WTC11 (cell line): Measurements from ENCODE around the gene VWF. TPM values are rescaled to one million over a fixed set of nuclear protein-coding genes. Genes with fewer than 3 reads are reported as not detected.

ENCODE experiments used
- ATAC-seq: fragments of 200-7000 bp; cut with Tn5 transposase; 2 replicates; pipeline ENCODE4 v1.10.0; 2021; ENCODE audit warnings: mild to moderate bottlenecking, moderate library complexity
- CTCF ChIA-PET: fragments of 300-600 bp; sonication (Branson Sonifier 250); formaldehyde crosslinking; loops from one replicate; lab custom pipeline; 2021; ENCODE audit warnings: antibody characterized with exemption; lab: Charles Lee
- POLR2A ChIA-PET: fragments of 350-600 bp; sonication (Branson Sonifier 250); formaldehyde crosslinking; loops from one replicate; lab custom pipeline; 2021; ENCODE audit warnings: antibody characterized with exemption; lab: Charles Lee
- DNase-seq: peaks from one replicate; pipeline ENCODE4 v3.0.0; 2021; ENCODE audit warnings: low spot score
- H3K27ac Mint-ChIP-seq: 2 replicates; pipeline ENCODE4 v1.8.0; 2021; ENCODE audit warnings: mixed read lengths
- H3K27me3 Mint-ChIP-seq: 2 replicates; pipeline ENCODE4 v1.8.0; 2021; ENCODE audit warnings: low read depth, mild to moderate bottlenecking, moderate library complexity, mixed read lengths
- H3K36me3 Mint-ChIP-seq: 2 replicates; pipeline ENCODE4 v1.8.0; 2021; ENCODE audit warnings: mixed read lengths
- H3K4me1 Mint-ChIP-seq: 2 replicates; pipeline ENCODE4 v1.8.0; 2022; ENCODE audit warnings: mixed read lengths
- H3K4me3 Mint-ChIP-seq: 2 replicates; pipeline ENCODE4 v1.8.0; 2021; ENCODE audit warnings: mild to moderate bottlenecking, moderate library complexity, mixed read lengths
- H3K9me3 Mint-ChIP-seq: 2 replicates; pipeline ENCODE4 v1.8.0; 2021; ENCODE audit warnings: mixed read lengths
- CREB1 ChIP-seq: sonication (generic); formaldehyde crosslinking; IDR thresholded peaks from 2 replicates; pipeline ENCODE4 v1.8.0; 2023; ENCODE audit warnings: mild to moderate bottlenecking, missing genetic modification reagents
- NR1H2 ChIP-seq: sonication (generic); formaldehyde crosslinking; IDR thresholded peaks from 2 replicates; pipeline ENCODE4 v1.9.0; 2021; ENCODE audit warnings: mild to moderate bottlenecking, moderate library complexity, missing genetic modification reagents
- SP1 ChIP-seq: sonication (generic); formaldehyde crosslinking; conservative IDR thresholded peaks from 2 replicates; pipeline ENCODE4 v1.8.1; 2022; ENCODE audit warnings: missing genetic modification reagents
- ZBTB21 ChIP-seq: sonication (generic); formaldehyde crosslinking; IDR thresholded peaks from 2 replicates; pipeline ENCODE4 v1.8.1; 2023; ENCODE audit warnings: mild to moderate bottlenecking, missing genetic modification reagents, borderline replicate concordance
- ZNF121 ChIP-seq: sonication (generic); formaldehyde crosslinking; IDR thresholded peaks from 2 replicates; pipeline ENCODE4 v1.8.0; 2023; ENCODE audit warnings: missing genetic modification reagents
- ZNF263 ChIP-seq: sonication (generic); formaldehyde crosslinking; IDR thresholded peaks from 2 replicates; pipeline ENCODE4 v1.8.1; 2022; ENCODE audit warnings: low read depth, mild to moderate bottlenecking, moderate library complexity, missing genetic modification reagents
- ZNF416 ChIP-seq: fragments of 250-450 bp; sonication (Bioruptor Pico); IDR thresholded peaks from 2 replicates; pipeline ENCODE4 v1.9.0; 2021; ENCODE audit warnings: mild to moderate bottlenecking, inconsistent platforms
- total RNA-seq: library from RNA; stranded (reverse); gene quantifications from 3 replicates; pipeline ENCODE4 v1.2.3, GENCODE V29; 2021
- TF ChIP-seq, protein P1 (sequence below): fragments of 250-450 bp; sonication (Bioruptor Pico); IDR thresholded peaks from 2 replicates; pipeline ENCODE4 v1.9.0; 2021; ENCODE audit warnings: moderate library complexity, mild to moderate bottlenecking, inconsistent platforms, borderline replicate concordance
- TF ChIP-seq, protein P2 (sequence below): sonication (generic); formaldehyde crosslinking; IDR thresholded peaks from 2 replicates; pipeline ENCODE4 v1.8.1; 2023; ENCODE audit warnings: mild to moderate bottlenecking, missing genetic modification reagents
- TF ChIP-seq, protein P3 (sequence below): sonication (generic); formaldehyde crosslinking; IDR thresholded peaks from 2 replicates; pipeline ENCODE4 v1.8.0; 2022; ENCODE audit warnings: mild to moderate bottlenecking, missing genetic modification reagents
- TF ChIP-seq, protein P4 (sequence below): fragments of 200-600 bp; IDR thresholded peaks from 2 replicates; pipeline ENCODE4 v1.8.0; 2022; ENCODE audit warnings: antibody characterized with exemption
- TF ChIP-seq, protein P5 (sequence below): sonication (generic); formaldehyde crosslinking; conservative IDR thresholded peaks from 2 replicates; pipeline ENCODE4 v1.8.1; 2022; ENCODE audit warnings: mild to moderate bottlenecking, missing genetic modification reagents
- TF ChIP-seq, protein P6 (sequence below): sonication (generic); formaldehyde crosslinking; IDR thresholded peaks from 2 replicates; pipeline ENCODE4 v1.8.1; 2023; ENCODE audit warnings: mild to moderate bottlenecking, missing genetic modification reagents, borderline replicate concordance
- TF ChIP-seq, protein P7 (sequence below): sonication (generic); formaldehyde crosslinking; IDR thresholded peaks from 2 replicates; pipeline ENCODE4 v1.8.0; 2023; ENCODE audit warnings: missing genetic modification reagents, mild to moderate bottlenecking, borderline replicate concordance

VWF gene
- total RNA-seq, 1 experiment from 2014 or later: 0.48 TPM

DNA sequence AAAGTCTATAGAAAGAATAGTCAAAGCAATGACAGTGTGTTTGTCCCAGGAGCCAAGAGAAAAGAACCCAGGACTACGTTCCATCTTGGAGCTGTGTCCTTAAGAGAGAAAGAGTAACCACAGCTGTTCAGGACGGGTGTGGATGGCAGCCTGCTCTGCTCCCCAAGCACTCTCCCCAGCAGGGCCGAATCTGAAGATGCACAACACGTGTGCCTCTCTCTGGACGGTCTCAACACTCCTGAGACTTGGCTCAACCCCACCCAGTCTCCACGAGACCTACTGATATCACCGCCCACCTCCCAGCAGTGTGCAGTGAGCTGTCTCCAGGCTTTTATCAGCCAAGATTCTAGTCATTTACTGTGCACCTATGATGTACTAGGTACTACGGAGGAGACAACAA lies 152.1 kb downstream of the VWF start:
- ATAC-seq: no peak
- Mint-ChIP-seq H3K9me3 (no peaks in the 10 kb centered on the region), H3K36me3 (no peaks in the 10 kb centered on the region), H3K4me1 (no peaks in the 10 kb centered on the region), H3K27me3 (peaks cover 3% of the 10 kb centered on the region; the same call in 1 of the 2 replicates), H3K4me3 (no peak overlapping the region), H3K27ac (no peak overlapping the region)
- ChIA-PET CTCF (interaction anchor here (3.0 to 3.8 kb wide), 2 partner anchors 16 to 66 kb away, joined by 11 to 17 read pairs; no protein-coding TSS in a partner anchor), POLR2A (no interaction called here)
- TF ChIP-seq ZNF416 (CRISPR knock-in tag) (no peak), ZBTB21 (CRISPR knock-in tag) (no peak), ZNF121 (CRISPR knock-in tag) (no peak), SP1 (CRISPR knock-in tag) (no peak), CREB1 (CRISPR knock-in tag) (no peak), NR1H2 (CRISPR knock-in tag) (no peak), ZNF263 (CRISPR knock-in tag) (no peak)
- TF ChIP-seq, protein P1, sequence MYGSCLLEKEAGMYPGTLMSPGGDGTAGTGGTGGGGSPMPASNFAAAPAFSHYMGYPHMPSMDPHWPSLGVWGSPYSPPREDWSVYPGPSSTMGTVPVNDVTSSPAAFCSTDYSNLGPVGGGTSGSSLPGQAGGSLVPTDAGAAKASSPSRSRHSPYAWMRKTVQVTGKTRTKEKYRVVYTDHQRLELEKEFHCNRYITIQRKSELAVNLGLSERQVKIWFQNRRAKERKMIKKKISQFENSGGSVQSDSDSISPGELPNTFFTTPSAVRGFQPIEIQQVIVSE (CRISPR knock-in tag): no peak
- TF ChIP-seq, protein P2, sequence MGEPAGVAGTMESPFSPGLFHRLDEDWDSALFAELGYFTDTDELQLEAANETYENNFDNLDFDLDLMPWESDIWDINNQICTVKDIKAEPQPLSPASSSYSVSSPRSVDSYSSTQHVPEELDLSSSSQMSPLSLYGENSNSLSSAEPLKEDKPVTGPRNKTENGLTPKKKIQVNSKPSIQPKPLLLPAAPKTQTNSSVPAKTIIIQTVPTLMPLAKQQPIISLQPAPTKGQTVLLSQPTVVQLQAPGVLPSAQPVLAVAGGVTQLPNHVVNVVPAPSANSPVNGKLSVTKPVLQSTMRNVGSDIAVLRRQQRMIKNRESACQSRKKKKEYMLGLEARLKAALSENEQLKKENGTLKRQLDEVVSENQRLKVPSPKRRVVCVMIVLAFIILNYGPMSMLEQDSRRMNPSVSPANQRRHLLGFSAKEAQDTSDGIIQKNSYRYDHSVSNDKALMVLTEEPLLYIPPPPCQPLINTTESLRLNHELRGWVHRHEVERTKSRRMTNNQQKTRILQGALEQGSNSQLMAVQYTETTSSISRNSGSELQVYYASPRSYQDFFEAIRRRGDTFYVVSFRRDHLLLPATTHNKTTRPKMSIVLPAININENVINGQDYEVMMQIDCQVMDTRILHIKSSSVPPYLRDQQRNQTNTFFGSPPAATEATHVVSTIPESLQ (CRISPR knock-in tag): no peak
- TF ChIP-seq, protein P3, sequence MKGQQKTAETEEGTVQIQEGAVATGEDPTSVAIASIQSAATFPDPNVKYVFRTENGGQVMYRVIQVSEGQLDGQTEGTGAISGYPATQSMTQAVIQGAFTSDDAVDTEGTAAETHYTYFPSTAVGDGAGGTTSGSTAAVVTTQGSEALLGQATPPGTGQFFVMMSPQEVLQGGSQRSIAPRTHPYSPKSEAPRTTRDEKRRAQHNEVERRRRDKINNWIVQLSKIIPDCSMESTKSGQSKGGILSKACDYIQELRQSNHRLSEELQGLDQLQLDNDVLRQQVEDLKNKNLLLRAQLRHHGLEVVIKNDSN (CRISPR knock-in tag): no peak
- TF ChIP-seq, protein P4, sequence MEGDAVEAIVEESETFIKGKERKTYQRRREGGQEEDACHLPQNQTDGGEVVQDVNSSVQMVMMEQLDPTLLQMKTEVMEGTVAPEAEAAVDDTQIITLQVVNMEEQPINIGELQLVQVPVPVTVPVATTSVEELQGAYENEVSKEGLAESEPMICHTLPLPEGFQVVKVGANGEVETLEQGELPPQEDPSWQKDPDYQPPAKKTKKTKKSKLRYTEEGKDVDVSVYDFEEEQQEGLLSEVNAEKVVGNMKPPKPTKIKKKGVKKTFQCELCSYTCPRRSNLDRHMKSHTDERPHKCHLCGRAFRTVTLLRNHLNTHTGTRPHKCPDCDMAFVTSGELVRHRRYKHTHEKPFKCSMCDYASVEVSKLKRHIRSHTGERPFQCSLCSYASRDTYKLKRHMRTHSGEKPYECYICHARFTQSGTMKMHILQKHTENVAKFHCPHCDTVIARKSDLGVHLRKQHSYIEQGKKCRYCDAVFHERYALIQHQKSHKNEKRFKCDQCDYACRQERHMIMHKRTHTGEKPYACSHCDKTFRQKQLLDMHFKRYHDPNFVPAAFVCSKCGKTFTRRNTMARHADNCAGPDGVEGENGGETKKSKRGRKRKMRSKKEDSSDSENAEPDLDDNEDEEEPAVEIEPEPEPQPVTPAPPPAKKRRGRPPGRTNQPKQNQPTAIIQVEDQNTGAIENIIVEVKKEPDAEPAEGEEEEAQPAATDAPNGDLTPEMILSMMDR: no peak
- TF ChIP-seq, protein P5, sequence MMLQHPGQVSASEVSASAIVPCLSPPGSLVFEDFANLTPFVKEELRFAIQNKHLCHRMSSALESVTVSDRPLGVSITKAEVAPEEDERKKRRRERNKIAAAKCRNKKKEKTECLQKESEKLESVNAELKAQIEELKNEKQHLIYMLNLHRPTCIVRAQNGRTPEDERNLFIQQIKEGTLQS (CRISPR knock-in tag): no peak
- TF ChIP-seq, protein P6, sequence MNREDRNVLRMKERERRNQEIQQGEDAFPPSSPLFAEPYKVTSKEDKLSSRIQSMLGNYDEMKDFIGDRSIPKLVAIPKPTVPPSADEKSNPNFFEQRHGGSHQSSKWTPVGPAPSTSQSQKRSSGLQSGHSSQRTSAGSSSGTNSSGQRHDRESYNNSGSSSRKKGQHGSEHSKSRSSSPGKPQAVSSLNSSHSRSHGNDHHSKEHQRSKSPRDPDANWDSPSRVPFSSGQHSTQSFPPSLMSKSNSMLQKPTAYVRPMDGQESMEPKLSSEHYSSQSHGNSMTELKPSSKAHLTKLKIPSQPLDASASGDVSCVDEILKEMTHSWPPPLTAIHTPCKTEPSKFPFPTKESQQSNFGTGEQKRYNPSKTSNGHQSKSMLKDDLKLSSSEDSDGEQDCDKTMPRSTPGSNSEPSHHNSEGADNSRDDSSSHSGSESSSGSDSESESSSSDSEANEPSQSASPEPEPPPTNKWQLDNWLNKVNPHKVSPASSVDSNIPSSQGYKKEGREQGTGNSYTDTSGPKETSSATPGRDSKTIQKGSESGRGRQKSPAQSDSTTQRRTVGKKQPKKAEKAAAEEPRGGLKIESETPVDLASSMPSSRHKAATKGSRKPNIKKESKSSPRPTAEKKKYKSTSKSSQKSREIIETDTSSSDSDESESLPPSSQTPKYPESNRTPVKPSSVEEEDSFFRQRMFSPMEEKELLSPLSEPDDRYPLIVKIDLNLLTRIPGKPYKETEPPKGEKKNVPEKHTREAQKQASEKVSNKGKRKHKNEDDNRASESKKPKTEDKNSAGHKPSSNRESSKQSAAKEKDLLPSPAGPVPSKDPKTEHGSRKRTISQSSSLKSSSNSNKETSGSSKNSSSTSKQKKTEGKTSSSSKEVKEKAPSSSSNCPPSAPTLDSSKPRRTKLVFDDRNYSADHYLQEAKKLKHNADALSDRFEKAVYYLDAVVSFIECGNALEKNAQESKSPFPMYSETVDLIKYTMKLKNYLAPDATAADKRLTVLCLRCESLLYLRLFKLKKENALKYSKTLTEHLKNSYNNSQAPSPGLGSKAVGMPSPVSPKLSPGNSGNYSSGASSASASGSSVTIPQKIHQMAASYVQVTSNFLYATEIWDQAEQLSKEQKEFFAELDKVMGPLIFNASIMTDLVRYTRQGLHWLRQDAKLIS (CRISPR knock-in tag): no peak
- TF ChIP-seq, protein P7, sequence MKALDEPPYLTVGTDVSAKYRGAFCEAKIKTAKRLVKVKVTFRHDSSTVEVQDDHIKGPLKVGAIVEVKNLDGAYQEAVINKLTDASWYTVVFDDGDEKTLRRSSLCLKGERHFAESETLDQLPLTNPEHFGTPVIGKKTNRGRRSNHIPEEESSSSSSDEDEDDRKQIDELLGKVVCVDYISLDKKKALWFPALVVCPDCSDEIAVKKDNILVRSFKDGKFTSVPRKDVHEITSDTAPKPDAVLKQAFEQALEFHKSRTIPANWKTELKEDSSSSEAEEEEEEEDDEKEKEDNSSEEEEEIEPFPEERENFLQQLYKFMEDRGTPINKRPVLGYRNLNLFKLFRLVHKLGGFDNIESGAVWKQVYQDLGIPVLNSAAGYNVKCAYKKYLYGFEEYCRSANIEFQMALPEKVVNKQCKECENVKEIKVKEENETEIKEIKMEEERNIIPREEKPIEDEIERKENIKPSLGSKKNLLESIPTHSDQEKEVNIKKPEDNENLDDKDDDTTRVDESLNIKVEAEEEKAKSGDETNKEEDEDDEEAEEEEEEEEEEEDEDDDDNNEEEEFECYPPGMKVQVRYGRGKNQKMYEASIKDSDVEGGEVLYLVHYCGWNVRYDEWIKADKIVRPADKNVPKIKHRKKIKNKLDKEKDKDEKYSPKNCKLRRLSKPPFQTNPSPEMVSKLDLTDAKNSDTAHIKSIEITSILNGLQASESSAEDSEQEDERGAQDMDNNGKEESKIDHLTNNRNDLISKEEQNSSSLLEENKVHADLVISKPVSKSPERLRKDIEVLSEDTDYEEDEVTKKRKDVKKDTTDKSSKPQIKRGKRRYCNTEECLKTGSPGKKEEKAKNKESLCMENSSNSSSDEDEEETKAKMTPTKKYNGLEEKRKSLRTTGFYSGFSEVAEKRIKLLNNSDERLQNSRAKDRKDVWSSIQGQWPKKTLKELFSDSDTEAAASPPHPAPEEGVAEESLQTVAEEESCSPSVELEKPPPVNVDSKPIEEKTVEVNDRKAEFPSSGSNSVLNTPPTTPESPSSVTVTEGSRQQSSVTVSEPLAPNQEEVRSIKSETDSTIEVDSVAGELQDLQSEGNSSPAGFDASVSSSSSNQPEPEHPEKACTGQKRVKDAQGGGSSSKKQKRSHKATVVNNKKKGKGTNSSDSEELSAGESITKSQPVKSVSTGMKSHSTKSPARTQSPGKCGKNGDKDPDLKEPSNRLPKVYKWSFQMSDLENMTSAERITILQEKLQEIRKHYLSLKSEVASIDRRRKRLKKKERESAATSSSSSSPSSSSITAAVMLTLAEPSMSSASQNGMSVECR (CRISPR knock-in tag): no peak
- DNase-seq: no peak
